ENCODE data around the gene PCK2.
"Not testable (repeated sequence)": the region's sequence is repeated elsewhere in the genome, so short reads cannot be mapped to it uniquely, and the experiment has no call there.

Gene PCK2

GRCh38 chr14:24092505-24093206 is 1.5 kb upstream of the PCK2 start:
- peaks cover 25% of the 10 kb centered on the region for H3K4me1 Mint-ChIP-seq
- DNase-seq = no peak
- H3K4me3 Mint-ChIP-seq = peak overlapping the region; percentile 98
- ATAC-seq = no peak
- H3K27me3 Mint-ChIP-seq = no peaks in the 10 kb centered on the region
- H3K9me3 Mint-ChIP-seq = no peaks in the 10 kb centered on the region
- H3K27ac Mint-ChIP-seq = peak overlapping the region; percentile 97
- peaks cover 18% of the 10 kb centered on the region for H3K36me3 Mint-ChIP-seq (ENCODE audit: low read depth)

DNA sequence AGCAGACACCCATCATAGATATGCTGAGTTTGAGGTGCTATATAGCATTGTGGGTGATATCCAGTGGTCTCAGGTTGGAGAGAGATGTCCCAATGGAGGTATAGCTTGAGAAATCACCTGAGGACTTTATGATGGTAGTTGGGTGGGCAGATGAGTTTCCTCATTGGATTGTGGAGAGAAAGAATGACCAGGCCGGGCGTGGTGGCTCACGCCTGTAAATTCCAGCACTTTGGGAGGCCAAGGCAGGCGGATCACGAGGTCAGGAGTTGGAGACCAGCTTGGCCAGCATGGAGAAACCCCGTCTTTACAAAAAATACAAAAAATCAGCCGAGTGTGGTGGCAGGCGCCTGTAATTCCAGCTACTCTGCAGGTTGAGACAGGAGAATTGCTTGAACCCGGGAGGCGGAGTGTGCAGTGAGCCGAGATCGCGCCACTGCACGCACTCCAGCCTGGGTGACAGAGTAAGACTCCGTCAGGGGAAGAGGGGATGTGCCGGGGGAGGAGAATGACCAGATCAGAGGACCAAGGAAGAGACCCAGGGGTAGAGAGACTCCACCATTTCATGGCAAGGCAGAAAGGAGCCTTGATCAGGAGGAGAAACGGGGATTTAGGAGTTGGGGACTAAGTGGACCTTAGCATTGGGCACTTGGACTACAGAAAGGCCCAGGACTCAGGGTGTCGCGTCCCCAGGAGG is 757 bp upstream of the PCK2 start:
- ATAC-seq = no peak
- Mint-ChIP-seq H3K27ac (peak overlapping the region; percentile 97), H3K4me3 (peak overlapping the region; percentile 98), H3K9me3 (no peaks in the 10 kb centered on the region), H3K4me1 (peaks cover 25% of the 10 kb centered on the region), H3K36me3 (ENCODE audit: low read depth) (peaks cover 23% of the 10 kb centered on the region), H3K27me3 (no peaks in the 10 kb centered on the region)
- no peak for DNase-seq

- Mint-ChIP-seq H3K36me3 (ENCODE audit: low read depth) (peaks cover 28% of the 10 kb centered on the region), H3K27me3 (no peaks in the 10 kb centered on the region), H3K27ac (peak overlapping the region; percentile 97), H3K4me3 (peak overlapping the region; percentile 98), H3K9me3 (no peaks in the 10 kb centered on the region), H3K4me1 (peaks cover 25% of the 10 kb centered on the region)
- ATAC-seq = no peak
- peak; percentile 20 for DNase-seq
Observed at GRCh38 chr14:24094841-24095270, 745 bp downstream of the PCK2 start.

DNA sequence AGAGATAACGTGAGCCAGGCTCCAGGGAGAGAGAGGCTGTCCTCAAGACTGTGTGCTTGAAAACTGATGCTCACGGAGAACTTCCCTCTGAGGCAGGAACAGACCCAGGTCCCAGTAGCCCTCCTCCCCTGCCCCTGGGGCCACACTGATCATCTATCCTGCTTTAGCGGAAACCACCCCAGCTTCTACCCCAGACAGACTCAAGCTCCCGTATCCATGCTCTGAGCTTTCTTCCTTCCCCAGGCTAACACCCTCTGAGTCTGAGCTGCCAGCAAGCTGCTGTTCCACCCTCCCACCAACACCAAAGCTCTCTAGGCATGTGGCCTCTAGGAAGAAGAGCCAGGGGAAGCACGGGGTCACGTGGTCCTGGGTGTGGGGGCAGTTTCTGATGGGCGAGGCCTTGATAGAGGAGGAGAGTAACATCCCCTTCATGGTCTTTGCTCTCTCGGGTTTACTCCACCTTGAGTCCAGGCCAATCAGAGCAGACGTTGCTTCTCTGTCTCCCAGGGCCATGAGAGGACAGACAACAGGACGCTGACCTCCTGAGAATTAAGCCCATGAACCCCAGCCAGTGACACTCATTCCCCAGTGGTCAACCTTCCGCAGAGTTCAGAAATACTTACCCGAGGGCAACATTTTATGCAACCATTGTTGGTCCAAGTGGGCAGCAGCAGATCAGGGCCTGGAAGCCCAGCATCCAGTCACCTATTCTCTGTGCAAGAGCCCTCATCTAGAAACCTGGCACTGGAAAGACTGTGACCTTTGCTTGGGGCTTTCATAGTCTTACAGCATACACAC is 1.4 kb downstream of the PCK2 start:
- no peaks in the 10 kb centered on the region for H3K27me3 Mint-ChIP-seq
- peak; percentile 76 for DNase-seq
- no peaks in the 10 kb centered on the region for H3K9me3 Mint-ChIP-seq
- H3K36me3 Mint-ChIP-seq (ENCODE audit: low read depth) = peaks cover 34% of the 10 kb centered on the region
- peaks cover 25% of the 10 kb centered on the region for H3K4me1 Mint-ChIP-seq
- peak overlapping the region; percentile 98 for H3K4me3 Mint-ChIP-seq
- peak; percentile 65 for ATAC-seq
- peak overlapping the region; percentile 97 for H3K27ac Mint-ChIP-seq

DNA sequence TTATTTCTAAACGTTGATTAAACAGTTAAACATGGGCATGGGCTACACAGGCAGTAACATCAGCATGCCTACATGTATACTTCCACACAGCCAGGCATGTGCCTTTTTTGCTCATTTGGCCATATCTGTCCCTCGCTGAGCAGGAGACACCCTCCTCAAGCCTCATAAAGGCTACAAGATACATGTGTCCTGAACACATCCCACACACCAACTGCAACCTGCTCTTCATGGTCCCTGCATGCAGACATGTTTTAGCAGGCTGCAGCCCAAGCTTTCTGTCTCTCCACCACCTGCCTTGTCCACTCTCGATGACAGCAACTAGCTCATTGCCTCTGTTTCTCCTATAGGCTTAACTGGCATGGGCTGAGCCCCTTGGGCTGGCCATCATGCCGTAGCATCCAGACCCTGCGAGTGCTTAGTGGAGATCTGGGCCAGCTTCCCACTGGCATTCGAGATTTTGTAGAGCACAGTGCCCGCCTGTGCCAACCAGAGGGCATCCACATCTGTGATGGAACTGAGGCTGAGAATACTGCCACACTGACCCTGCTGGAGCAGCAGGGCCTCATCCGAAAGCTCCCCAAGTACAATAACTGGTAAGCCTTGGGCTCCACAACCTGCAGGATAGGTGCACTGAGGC is 2.6 kb downstream of the PCK2 start:
- Mint-ChIP-seq H3K36me3 (ENCODE audit: low read depth) (peaks cover 41% of the 10 kb centered on the region), H3K9me3 (no peaks in the 10 kb centered on the region), H3K4me1 (peaks cover 25% of the 10 kb centered on the region), H3K27ac (peak overlapping the region; percentile 54), H3K27me3 (no peaks in the 10 kb centered on the region), H3K4me3 (peak overlapping the region; percentile 52)
- no peak for DNase-seq
- no peak for ATAC-seq

GRCh38 chr14:24098229-24098926 is 4.3 kb downstream of the PCK2 start:
- no peak for ATAC-seq

DNA sequence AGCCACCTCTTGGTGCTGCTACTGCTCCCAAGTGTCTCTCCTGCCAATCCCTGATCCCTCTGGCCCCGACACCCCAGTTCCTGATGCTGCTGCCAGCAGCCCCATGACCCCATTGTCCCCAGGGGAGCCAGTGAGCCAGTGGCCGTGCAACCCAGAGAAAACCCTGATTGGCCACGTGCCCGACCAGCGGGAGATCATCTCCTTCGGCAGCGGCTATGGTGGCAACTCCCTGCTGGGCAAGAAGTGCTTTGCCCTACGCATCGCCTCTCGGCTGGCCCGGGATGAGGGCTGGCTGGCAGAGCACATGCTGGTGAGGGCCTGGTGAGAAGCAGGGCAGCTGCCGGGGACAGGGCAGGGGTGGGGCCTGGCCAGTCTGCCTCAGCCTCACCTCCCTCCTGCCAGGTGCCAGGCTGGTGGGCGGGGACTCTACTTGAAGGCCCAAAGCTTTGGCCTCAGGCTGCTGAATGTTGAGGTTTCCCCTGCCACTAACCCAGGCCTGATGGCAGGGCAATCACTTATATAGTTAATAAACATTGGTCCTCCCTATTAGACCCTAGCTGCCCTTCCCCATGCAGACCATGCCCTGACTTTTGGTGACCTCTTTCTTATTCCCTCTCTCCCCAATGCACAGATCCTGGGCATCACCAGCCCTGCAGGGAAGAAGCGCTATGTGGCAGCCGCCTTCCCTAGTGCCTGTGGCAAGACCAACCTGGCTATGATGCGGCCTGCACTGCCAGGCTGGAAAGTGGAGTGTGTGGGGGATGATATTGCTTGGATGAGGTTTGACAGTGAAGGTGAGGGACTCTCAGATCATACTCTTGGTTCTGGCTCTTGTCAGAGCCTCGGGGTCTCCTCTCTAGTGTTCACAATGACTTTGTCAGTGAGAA is 5.1 kb downstream of the PCK2 start:
- Mint-ChIP-seq H3K36me3 (ENCODE audit: low read depth) (peaks cover 62% of the 10 kb centered on the region), H3K4me1 (peaks cover 15% of the 10 kb centered on the region), H3K27ac (peak overlapping the region; percentile 50), H3K9me3 (no peaks in the 10 kb centered on the region), H3K4me3 (no peak overlapping the region), H3K27me3 (no peaks in the 10 kb centered on the region)
- no peak for ATAC-seq
- DNase-seq = no peak

More at GRCh38 chr14:24098229-24098926, 4.3 kb downstream of the PCK2 start:
- H3K9me3 Mint-ChIP-seq = no peaks in the 10 kb centered on the region
- H3K4me1 Mint-ChIP-seq = peaks cover 19% of the 10 kb centered on the region
- no peak overlapping the region for H3K4me3 Mint-ChIP-seq
- no peak for DNase-seq
- H3K27me3 Mint-ChIP-seq = no peaks in the 10 kb centered on the region
- H3K36me3 Mint-ChIP-seq (ENCODE audit: low read depth) = peaks cover 54% of the 10 kb centered on the region
- H3K27ac Mint-ChIP-seq = no peak overlapping the region

DNA sequence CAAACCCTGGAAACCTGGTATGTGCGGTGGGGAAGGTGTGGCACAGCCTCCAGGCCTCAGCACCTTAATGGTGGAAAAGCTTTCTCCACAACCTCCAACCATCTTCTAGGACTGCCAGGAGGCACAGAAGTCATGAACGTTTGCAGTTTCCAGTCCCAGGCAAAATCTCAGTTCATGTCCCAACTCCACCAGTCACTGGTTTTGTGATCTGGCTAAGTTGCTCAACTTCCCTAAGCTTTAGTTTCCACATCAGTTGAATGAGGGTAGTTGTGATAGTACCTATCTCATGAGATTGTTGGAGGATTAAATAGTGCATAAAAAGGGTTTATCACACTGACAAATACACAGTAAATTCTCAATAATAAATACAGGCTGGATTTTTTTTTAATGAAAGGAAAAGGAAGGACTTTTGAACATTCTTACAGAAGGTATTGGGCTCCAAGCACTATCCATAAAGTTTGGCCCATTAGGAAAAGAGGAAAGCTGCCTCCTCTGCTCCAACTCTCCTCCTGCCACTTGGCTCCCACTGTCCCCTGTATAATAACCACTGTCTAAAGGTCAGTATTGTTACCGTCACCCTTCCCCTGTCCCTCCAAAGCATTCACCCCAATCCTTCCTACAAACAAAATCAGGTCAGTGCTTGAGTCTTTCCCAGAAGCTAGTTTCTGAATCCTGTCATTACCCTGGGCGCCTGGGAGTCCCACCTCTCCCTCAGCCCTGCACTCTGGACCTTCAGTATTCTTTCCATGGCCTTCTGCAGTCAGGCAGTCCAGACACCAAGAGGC is 6.3 kb downstream of the PCK2 start:
- H3K36me3 Mint-ChIP-seq (ENCODE audit: low read depth) = peaks cover 62% of the 10 kb centered on the region
- no peak for ATAC-seq
- H3K4me1 Mint-ChIP-seq = peaks cover 13% of the 10 kb centered on the region
- DNase-seq = no peak
- no peaks in the 10 kb centered on the region for H3K9me3 Mint-ChIP-seq
- no peak overlapping the region for H3K4me3 Mint-ChIP-seq
- H3K27ac Mint-ChIP-seq = no peak overlapping the region
- no peaks in the 10 kb centered on the region for H3K27me3 Mint-ChIP-seq

- H3K27me3 Mint-ChIP-seq = no peaks in the 10 kb centered on the region
- DNase-seq (no peak), ATAC-seq (no peak)
- peaks cover 10% of the 10 kb centered on the region for H3K4me1 Mint-ChIP-seq
- H3K9me3 Mint-ChIP-seq = no peaks in the 10 kb centered on the region
- H3K27ac Mint-ChIP-seq = no peak overlapping the region
- peaks cover 56% of the 10 kb centered on the region for H3K36me3 Mint-ChIP-seq (ENCODE audit: low read depth)
- no peak overlapping the region for H3K4me3 Mint-ChIP-seq
Observed at GRCh38 chr14:24100982-24101494, 6.9 kb downstream of the PCK2 start.

GRCh38 chr14:24102357-24103048 is 8.4 kb downstream of the PCK2 start:
- no peak overlapping the region for H3K27ac Mint-ChIP-seq
- ATAC-seq = no peak
- peaks cover 7% of the 10 kb centered on the region for H3K4me1 Mint-ChIP-seq
- no peaks in the 10 kb centered on the region for H3K27me3 Mint-ChIP-seq
- H3K4me3 Mint-ChIP-seq = no peak overlapping the region
- H3K36me3 Mint-ChIP-seq (ENCODE audit: low read depth) = peaks cover 48% of the 10 kb centered on the region
- DNase-seq = no peak
- H3K9me3 Mint-ChIP-seq = no peaks in the 10 kb centered on the region

DNA sequence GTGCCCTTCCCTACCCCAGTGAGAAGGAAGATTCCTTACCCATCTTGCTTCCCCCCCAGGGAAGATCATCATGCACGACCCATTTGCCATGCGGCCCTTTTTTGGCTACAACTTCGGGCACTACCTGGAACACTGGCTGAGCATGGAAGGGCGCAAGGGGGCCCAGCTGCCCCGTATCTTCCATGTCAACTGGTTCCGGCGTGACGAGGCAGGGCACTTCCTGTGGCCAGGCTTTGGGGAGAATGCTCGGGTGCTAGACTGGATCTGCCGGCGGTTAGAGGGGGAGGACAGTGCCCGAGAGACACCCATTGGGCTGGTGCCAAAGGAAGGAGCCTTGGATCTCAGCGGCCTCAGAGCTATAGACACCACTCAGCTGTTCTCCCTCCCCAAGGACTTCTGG is 9.3 kb downstream of the PCK2 start:
- Mint-ChIP-seq H3K4me3 (no peak overlapping the region), H3K4me1 (peaks cover 11% of the 10 kb centered on the region), H3K9me3 (no peaks in the 10 kb centered on the region), H3K36me3 (ENCODE audit: low read depth) (peaks cover 44% of the 10 kb centered on the region), H3K27ac (peak overlapping the region; percentile 41), H3K27me3 (no peaks in the 10 kb centered on the region)
- DNase-seq (no peak), ATAC-seq (no peak)

DNA sequence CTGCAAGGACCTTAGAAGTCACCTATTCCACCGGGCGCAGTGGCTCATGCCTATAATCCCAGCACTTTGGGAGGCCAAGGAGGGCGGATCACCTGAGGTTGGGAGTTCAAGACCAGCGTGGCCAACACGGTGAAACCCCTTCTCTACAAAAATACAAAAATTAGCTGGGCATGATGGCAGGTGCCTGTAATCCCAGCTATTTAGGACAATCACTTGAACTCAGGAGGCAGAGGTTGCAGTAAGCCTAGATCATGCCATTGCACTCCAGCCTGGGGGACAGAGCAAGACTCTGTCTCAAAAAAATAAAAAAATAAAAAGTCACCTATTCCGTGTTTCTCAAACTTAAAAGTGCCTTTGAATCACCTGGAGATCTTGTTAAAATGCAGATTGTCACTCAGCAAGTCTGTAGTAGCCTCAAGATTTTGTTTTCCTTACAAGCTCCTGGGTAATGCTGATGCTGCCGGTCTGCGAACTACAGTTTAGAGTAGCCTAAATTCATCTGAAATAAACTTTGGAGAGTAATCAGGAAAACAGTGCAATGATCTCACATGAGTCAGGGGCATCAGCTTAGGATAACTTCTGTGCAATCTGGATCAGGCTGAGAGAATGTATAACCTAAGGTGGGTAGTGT is 11.6 kb downstream of the PCK2 start:
- peaks cover 31% of the 10 kb centered on the region for H3K36me3 Mint-ChIP-seq (ENCODE audit: low read depth)
- DNase-seq, ATAC-seq, H3K27me3 Mint-ChIP-seq, H3K4me3 Mint-ChIP-seq, H3K9me3 Mint-ChIP-seq: not testable (repeated sequence)
- peak overlapping the region; percentile 53 for H3K27ac Mint-ChIP-seq
- peaks cover 23% of the 10 kb centered on the region for H3K4me1 Mint-ChIP-seq
